Measurements from ENCODE around the gene TSACC.

DNA sequence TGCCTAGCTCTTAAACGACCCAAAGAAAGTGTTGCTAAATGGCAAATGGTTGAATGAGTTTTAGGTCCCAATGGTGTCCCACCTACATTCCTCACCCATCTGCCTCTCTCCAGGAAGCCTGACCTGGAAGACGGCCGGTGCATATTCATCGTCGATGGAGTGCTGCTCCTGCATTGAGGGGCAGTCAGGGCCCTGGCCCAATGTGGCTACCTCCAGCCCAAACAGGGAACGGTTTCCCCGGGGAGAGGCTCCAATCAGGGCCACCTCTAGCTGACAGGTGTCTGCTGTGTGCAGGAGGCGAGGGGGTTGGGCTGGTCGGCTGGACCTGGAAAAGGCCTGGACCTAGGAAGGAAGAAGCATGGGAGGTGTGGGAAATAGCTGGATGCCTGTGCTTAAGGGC lies 44.4 kb upstream of the TSACC start:
- TF ChIP-seq ARNTL (CRISPR knock-in tag; IDR thresholded peaks at IDR 0.05; ENCODE audit: borderline replicate concordance, low read depth): no peak
- TF ChIP-seq ZFP3 (CRISPR knock-in tag; IDR thresholded peaks at IDR 0.05): no peak
- TF ChIP-seq RARB (CRISPR knock-in tag; IDR thresholded peaks at IDR 0.05): no peak
- TF ChIP-seq ZNF8 (CRISPR knock-in tag; IDR thresholded peaks at IDR 0.05): no peak
- TF ChIP-seq, protein P1, sequence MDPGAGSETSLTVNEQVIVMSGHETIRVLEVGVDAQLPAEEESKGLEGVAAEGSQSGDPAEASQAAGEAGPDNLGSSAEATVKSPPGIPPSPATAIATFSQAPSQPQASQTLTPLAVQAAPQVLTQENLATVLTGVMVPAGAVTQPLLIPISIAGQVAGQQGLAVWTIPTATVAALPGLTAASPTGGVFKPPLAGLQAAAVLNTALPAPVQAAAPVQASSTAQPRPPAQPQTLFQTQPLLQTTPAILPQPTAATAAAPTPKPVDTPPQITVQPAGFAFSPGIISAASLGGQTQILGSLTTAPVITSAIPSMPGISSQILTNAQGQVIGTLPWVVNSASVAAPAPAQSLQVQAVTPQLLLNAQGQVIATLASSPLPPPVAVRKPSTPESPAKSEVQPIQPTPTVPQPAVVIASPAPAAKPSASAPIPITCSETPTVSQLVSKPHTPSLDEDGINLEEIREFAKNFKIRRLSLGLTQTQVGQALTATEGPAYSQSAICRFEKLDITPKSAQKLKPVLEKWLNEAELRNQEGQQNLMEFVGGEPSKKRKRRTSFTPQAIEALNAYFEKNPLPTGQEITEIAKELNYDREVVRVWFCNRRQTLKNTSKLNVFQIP (CRISPR knock-in tag; IDR thresholded peaks at IDR 0.05; ENCODE audit: borderline replicate concordance, low read depth): no peak
- no peak for TF ChIP-seq BACH2 (CRISPR knock-in tag; IDR thresholded peaks at IDR 0.05; ENCODE audit: borderline replicate concordance)
- TF ChIP-seq ZNF70 (CRISPR knock-in tag; IDR thresholded peaks at IDR 0.05): no peak
- no peak for TF ChIP-seq PPARA (CRISPR knock-in tag; IDR thresholded peaks at IDR 0.05; ENCODE audit: borderline replicate concordance)
- TF ChIP-seq, protein P2, sequence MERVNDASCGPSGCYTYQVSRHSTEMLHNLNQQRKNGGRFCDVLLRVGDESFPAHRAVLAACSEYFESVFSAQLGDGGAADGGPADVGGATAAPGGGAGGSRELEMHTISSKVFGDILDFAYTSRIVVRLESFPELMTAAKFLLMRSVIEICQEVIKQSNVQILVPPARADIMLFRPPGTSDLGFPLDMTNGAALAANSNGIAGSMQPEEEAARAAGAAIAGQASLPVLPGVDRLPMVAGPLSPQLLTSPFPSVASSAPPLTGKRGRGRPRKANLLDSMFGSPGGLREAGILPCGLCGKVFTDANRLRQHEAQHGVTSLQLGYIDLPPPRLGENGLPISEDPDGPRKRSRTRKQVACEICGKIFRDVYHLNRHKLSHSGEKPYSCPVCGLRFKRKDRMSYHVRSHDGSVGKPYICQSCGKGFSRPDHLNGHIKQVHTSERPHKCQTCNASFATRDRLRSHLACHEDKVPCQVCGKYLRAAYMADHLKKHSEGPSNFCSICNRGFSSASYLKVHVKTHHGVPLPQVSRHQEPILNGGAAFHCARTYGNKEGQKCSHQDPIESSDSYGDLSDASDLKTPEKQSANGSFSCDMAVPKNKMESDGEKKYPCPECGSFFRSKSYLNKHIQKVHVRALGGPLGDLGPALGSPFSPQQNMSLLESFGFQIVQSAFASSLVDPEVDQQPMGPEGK (CRISPR knock-in tag; IDR thresholded peaks at IDR 0.05; ENCODE audit: borderline replicate concordance): no peak
- no peak for TF ChIP-seq TCF4 (CRISPR knock-in tag; IDR thresholded peaks at IDR 0.05; ENCODE audit: borderline replicate concordance)
- TF ChIP-seq ZFP30 (CRISPR knock-in tag; IDR thresholded peaks at IDR 0.05): no peak
- TF ChIP-seq TOX (CRISPR knock-in tag; IDR thresholded peaks at IDR 0.05; ENCODE audit: borderline replicate concordance): no peak
- no peak for TF ChIP-seq CSDC2 (CRISPR knock-in tag; IDR thresholded peaks at IDR 0.05)
